Endothelial cell of umbilical vein (primary cell): ENCODE data around the gene FRK. TPM values are rescaled to one million over a fixed set of nuclear protein-coding genes. Genes with fewer than 3 reads are reported as not detected.

ENCODE experiments used
- BruUV-seq: library from RNA; stranded (reverse); fragments of 400-500 nt; replicated peaks from 2 replicates; lab custom pipeline; 2021; lab: Mats Ljungman, UMichigan
- CTCF ChIA-PET: fragments of 300-600, 350-600 bp; sonication (Branson Sonifier 250); formaldehyde crosslinking; loops from one replicate; lab custom pipeline; 2021; ENCODE audit warnings: antibody characterized with exemption, inconsistent platforms; lab: Charles Lee
- POLR2A ChIA-PET: fragments of 300-600, 350-600 bp; sonication (Branson Sonifier 250); formaldehyde crosslinking; loops from one replicate; lab custom pipeline; 2021; ENCODE audit warnings: antibody characterized with exemption, inconsistent platforms; lab: Charles Lee
- DNase-seq: peaks from one replicate; pipeline ENCODE4 v3.0.0-alpha.2; 2011; ENCODE audit warnings: low read depth, low spot score
- FAIRE-seq: peaks from 2 replicates; lab custom pipeline; 2011; peaks lifted over from hg19 to GRCh38; lab: Jason Lieb, UNC
- H2AFZ ChIP-seq: 2 replicates; pipeline ENCODE4 v1.6.0; 2012; ENCODE audit warnings: low read depth, low read length, control low read depth, inconsistent platforms
- H3K27ac ChIP-seq: 2 replicates; pipeline ENCODE4 v1.5.1; 2011; ENCODE audit warnings: low read depth, mild to moderate bottlenecking, control low read depth, low read length, moderate library complexity; ENCODE audit not compliant: insufficient read depth
- H3K27me3 ChIP-seq, 2 experiments: 2 replicates each; pipeline versions ENCODE4 v1.6.0 to v1.6.1; 2011; ENCODE audit warnings: low read length in 2 of 2, mixed read lengths in 1 of 2; ENCODE audit not compliant: control insufficient read depth in 2 of 2, insufficient read depth in 2 of 2
- H3K36me3 ChIP-seq, 2 experiments: 2 replicates in 1 of 2; 3 replicates in 1 of 2; pipeline ENCODE4 v1.5.1; 2011; ENCODE audit warnings: low read length in 2 of 2, mild to moderate bottlenecking in 1 of 2, moderate library complexity in 1 of 2; ENCODE audit not compliant: control insufficient read depth in 2 of 2, insufficient read depth in 2 of 2; ENCODE audit errors: extremely low read depth in 1 of 2
- H3K4me1 ChIP-seq: 3 replicates; pipeline ENCODE4 v1.5.1; 2011; ENCODE audit warnings: mild to moderate bottlenecking, low read length; ENCODE audit not compliant: control insufficient read depth, insufficient read depth; ENCODE audit errors: extremely low read depth
- H3K4me2 ChIP-seq: 2 replicates; pipeline ENCODE4 v1.6.1; 2011; ENCODE audit warnings: low read length, control low read depth, mixed read lengths; ENCODE audit not compliant: insufficient read depth
- H3K4me3 ChIP-seq, 3 experiments: fragments of 200-600 bp in 1 of 3; sonication (generic), shearing (Covaris generic) in 1 of 3; replicated peaks in 1 of 3; 2 replicates each; pipeline ENCODE4 v1.5.1; 2011 to 2016; ENCODE audit warnings: control low read depth in 3 of 3, low read length in 3 of 3, mild to moderate bottlenecking in 2 of 3, inconsistent platforms in 1 of 3, low read depth in 1 of 3, moderate library complexity in 1 of 3; ENCODE audit not compliant: insufficient read depth in 1 of 3
- H3K79me2 ChIP-seq: 2 replicates; pipeline ENCODE4 v1.6.0; 2012; ENCODE audit warnings: low read length, inconsistent platforms; ENCODE audit not compliant: control insufficient read depth, insufficient read depth
- H3K9ac ChIP-seq: replicated peaks from 2 replicates; pipeline ENCODE3; 2011; ENCODE audit warnings: low read length, control low read depth; ENCODE audit not compliant: insufficient read depth; ENCODE audit errors: extremely low read depth
- H3K9me1 ChIP-seq: replicated peaks from 3 replicates; pipeline ENCODE4 v1.6.0; 2011; ENCODE audit warnings: mild to moderate bottlenecking, low read length; ENCODE audit not compliant: control insufficient read depth, insufficient read depth; ENCODE audit errors: extremely low read depth
- H3K9me3 ChIP-seq: replicated peaks from 2 replicates; pipeline ENCODE4 v1.5.1; 2012; ENCODE audit warnings: low read length, inconsistent platforms; ENCODE audit not compliant: control insufficient read depth, insufficient read depth
- H4K20me1 ChIP-seq: replicated peaks from 2 replicates; pipeline ENCODE3; 2011; ENCODE audit warnings: mild to moderate bottlenecking, low read length; ENCODE audit not compliant: control insufficient read depth, insufficient read depth; ENCODE audit errors: extremely low read depth
- CTCF ChIP-seq, 2 donors: IDR thresholded peaks; 1 replicate in 1 of 2; 2 replicates in 1 of 2; pipeline ENCODE4 v1.5.1; 2011; ENCODE audit warnings: low read length in 2 of 2, mild to moderate bottlenecking in 2 of 2, moderate library complexity in 2 of 2, control low read depth in 1 of 2, inconsistent platforms in 1 of 2, low read depth in 1 of 2; ENCODE audit not compliant: insufficient read depth in 1 of 2; ENCODE audit errors: extremely low read depth in 1 of 2
- EZH2 ChIP-seq: IDR thresholded peaks from 2 replicates; pipeline ENCODE4 v1.6.1; 2012; ENCODE audit warnings: borderline replicate concordance, low read depth, mild to moderate bottlenecking, moderate library complexity, low read length, inconsistent platforms; ENCODE audit not compliant: severe bottlenecking
- FOS ChIP-seq: IDR thresholded peaks from 2 replicates; pipeline ENCODE4 v1.6.1; 2011; ENCODE audit warnings: mild to moderate bottlenecking, low read length, moderate library complexity, borderline replicate concordance; ENCODE audit not compliant: insufficient read depth
- GATA2 ChIP-seq: IDR thresholded peaks from 2 replicates; pipeline ENCODE4 v1.7.0; 2011; ENCODE audit warnings: low read depth, mild to moderate bottlenecking, moderate library complexity, mixed read lengths, low read length; ENCODE audit not compliant: insufficient read length, insufficient read depth
- JUN ChIP-seq: IDR thresholded peaks from 2 replicates; pipeline ENCODE4 v1.6.1; 2011; ENCODE audit warnings: borderline replicate concordance, low read depth; ENCODE audit not compliant: insufficient read length, insufficient read depth
- MAX ChIP-seq: IDR thresholded peaks from 2 replicates; pipeline ENCODE4 v1.6.1; 2011; ENCODE audit not compliant: insufficient read depth, insufficient read length
- MYC ChIP-seq: IDR thresholded peaks from one replicate; pipeline ENCODE4 v1.6.1; 2011; ENCODE audit warnings: mild to moderate bottlenecking, low read depth, low read length
- POLR2A ChIP-seq: IDR thresholded peaks from 2 replicates; pipeline ENCODE4 v1.6.1; 2012; ENCODE audit warnings: low read depth, mild to moderate bottlenecking, control low read depth, low read length
- POLR2AphosphoS5 ChIP-seq: IDR thresholded peaks from 2 replicates; pipeline ENCODE4 v1.6.1; 2012; ENCODE audit warnings: low read depth, mild to moderate bottlenecking, control low read depth, low read length, moderate library complexity; ENCODE audit not compliant: insufficient read depth
- dilution Hi-C: fragments of 300-500 bp; cut with MboI; formaldehyde crosslinking; loops from one replicate; pipeline ENCODE4 v1.15.0; 2019; ENCODE audit warnings: low sequenced_read_pairs; ENCODE audit not compliant: extremely low pct_ligation_motif_present
- intact Hi-C: fragments of 100-400 bp; cut with micrococcal nuclease; formaldehyde crosslinking; loops from one replicate; pipeline ENCODE4 v1.10.0; 2022
- polyA plus RNA-seq, 4 experiments: library from polyadenylated mRNA; depleted of rRNA in 3 of 4; stranded (reverse) in 3 of 4; unstranded in 1 of 4; fragments of >200 nt; gene quantifications; 2 replicates each; pipeline versions ENCODE4 v1.2.1 to v1.2.3, GENCODE V29; 2011 to 2012; ENCODE audit warnings: missing spikeins in 1 of 4
- total RNA-seq: library from RNA; stranded (reverse); gene quantifications from 2 replicates; pipeline ENCODE4 v1.2.3, GENCODE V29; 2021

The FRK gene
- total and polyA plus RNA-seq, 2 donors (not counting 3 experiments of a cell fraction or from before 2014, with no cell fraction given): 0.01 TPM; not detected in 1

- POLR2A ChIA-PET: no interaction called here
- intact Hi-C loops (no loop called here), dilution Hi-C loops (no loop called here)
- BruUV-seq: no TSS peak
- no peaks in the 10 kb centered on the region for H3K9me1 ChIP-seq
- peaks cover 11% of the 10 kb centered on the region for H3K4me1 ChIP-seq
- no peak for FAIRE-seq
- no peaks in the 10 kb centered on the region for H3K79me2 ChIP-seq
- no peak for DNase-seq
- no peaks in the 10 kb centered on the region for H3K36me3 ChIP-seq
- no peak for TF ChIP-seq POLR2AphosphoS5
- no peak for TF ChIP-seq MYC
- no peak for TF ChIP-seq EZH2
- TF ChIP-seq MAX: no peak
- no peak for TF ChIP-seq FOS
- no peak for TF ChIP-seq POLR2A
- TF ChIP-seq GATA2: no peak
- TF ChIP-seq CTCF (IDR thresholded peaks at IDR 0.05; ENCODE audit: extremely low read depth in 1 of 2, insufficient read depth in 1 of 2, low read depth in 1 of 2, low read length in 2 of 2): no peak
- no peak for TF ChIP-seq JUN
- CTCF ChIA-PET: no interaction called here
- H2AFZ ChIP-seq: no peak overlapping the region
- no peak overlapping the region for H3K27ac ChIP-seq
- no peaks in the 10 kb centered on the region for H3K9me3 ChIP-seq
- H3K4me3 ChIP-seq: no peak overlapping the region
- no peak overlapping the region for H3K9ac ChIP-seq
- no peak overlapping the region for H3K4me2 ChIP-seq
- H4K20me1 ChIP-seq: no peaks in the 10 kb centered on the region
- no peaks in the 10 kb centered on the region for H3K27me3 ChIP-seq
Measured at GRCh38 chr6:116004841-116005815, 55.6 kb downstream of the FRK start.
